Mucosa of gallbladder (tissue), 1 donor: ENCODE data around the gene PKNOX2. TPM values are rescaled to one million over a fixed set of nuclear protein-coding genes. Genes with fewer than 3 reads are reported as not detected.

ENCODE experiments used
- DNase-seq: peaks from one replicate; pipeline ENCODE4 v3.0.0-alpha.2; 2020; ENCODE audit warnings: low spot score
- total RNA-seq: library from RNA; stranded (reverse); gene quantifications from one replicate; pipeline ENCODE4 v1.2.1, GENCODE V29; 2021
- donor health status: DM: no; HTN: no; CAD: no.

PKNOX2 gene
- total RNA-seq, 1 donor from 2014 or later, result 5.1 TPM

- no peak for DNase-seq
These were observed 119.8 kb downstream of the PKNOX2 start for GRCh38 chr11:125284245-125284850.

GRCh38 chr11:125285844-125286243 lies 121.3 kb downstream of the PKNOX2 start:
- no peak for DNase-seq

- no peak for DNase-seq
These were observed 121.9 kb downstream of the PKNOX2 start for GRCh38 chr11:125286486-125286885.

GRCh38 chr11:125287491-125288210 lies 123.1 kb downstream of the PKNOX2 start:
- no peak for DNase-seq

GRCh38 chr11:125289419-125290098 lies 125.0 kb downstream of the PKNOX2 start:
- DNase-seq, result no peak

GRCh38 chr11:125290263-125290662 lies 125.7 kb downstream of the PKNOX2 start:
- no peak for DNase-seq

- no peak for DNase-seq
These were observed 127.5 kb downstream of the PKNOX2 start for GRCh38 chr11:125292100-125292499.

- DNase-seq, result no peak
These were observed 129.0 kb downstream of the PKNOX2 start for GRCh38 chr11:125293596-125293995.

GRCh38 chr11:125295931-125296330 lies 131.4 kb downstream of the PKNOX2 start:
- DNase-seq, result no peak

- DNase-seq, result no peak
These were observed 132.9 kb downstream of the PKNOX2 start for GRCh38 chr11:125297346-125297915.

GRCh38 chr11:125299061-125299615 lies 134.6 kb downstream of the PKNOX2 start:
- no peak for DNase-seq

GRCh38 chr11:125299821-125300220 lies 135.3 kb downstream of the PKNOX2 start:
- no peak for DNase-seq

GRCh38 chr11:125300791-125301218 lies 136.3 kb downstream of the PKNOX2 start:
- DNase-seq, result no peak

- DNase-seq, result no peak
These were observed 136.8 kb downstream of the PKNOX2 start for GRCh38 chr11:125301346-125301745.

- DNase-seq, result no peak
These were observed 138.6 kb downstream of the PKNOX2 start for GRCh38 chr11:125303186-125303585.

GRCh38 chr11:125303694-125304093 lies 139.1 kb downstream of the PKNOX2 start:
- DNase-seq, result no peak

- no peak for DNase-seq
These were observed 139.6 kb downstream of the PKNOX2 start for GRCh38 chr11:125304136-125304535.

- no peak for DNase-seq
These were observed 140.3 kb downstream of the PKNOX2 start for GRCh38 chr11:125304876-125305275.

- no peak for DNase-seq
These were observed 140.8 kb downstream of the PKNOX2 start for GRCh38 chr11:125305345-125305744.

GRCh38 chr11:125306476-125306875 lies 141.9 kb downstream of the PKNOX2 start:
- DNase-seq, result no peak

- no peak for DNase-seq
These were observed 143.7 kb downstream of the PKNOX2 start for GRCh38 chr11:125308246-125308645.

GRCh38 chr11:125312391-125312790 lies 147.8 kb downstream of the PKNOX2 start:
- DNase-seq, result no peak
